ENCODE data around the gene SOX18.

SOX18 gene

DNA sequence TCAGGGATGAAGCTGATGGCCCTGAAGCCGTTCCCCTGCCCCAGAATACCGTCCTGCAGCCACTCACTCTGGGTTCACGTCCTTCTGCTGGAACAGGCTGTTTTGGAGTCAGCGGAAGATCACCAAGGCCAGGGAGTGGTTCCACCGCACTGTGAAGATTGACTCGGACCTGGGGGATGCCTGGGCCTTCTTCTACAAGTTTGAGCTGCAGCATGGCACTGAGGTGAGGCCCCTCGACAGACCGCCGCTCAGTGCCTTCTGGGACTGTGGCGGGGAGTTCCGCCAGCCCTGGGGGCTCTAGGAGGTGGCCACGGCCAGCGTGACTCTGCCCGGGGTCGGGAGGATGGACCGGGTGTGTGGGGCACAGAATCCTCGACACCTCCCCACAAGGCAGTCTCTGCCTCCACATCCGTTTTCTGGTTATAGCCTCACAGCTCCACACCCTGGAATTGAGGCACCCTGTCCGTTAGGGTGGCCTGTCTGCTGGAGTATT is 17.6 kb downstream of the SOX18 start:
- no peak overlapping the region for H3K4me3 ChIP-seq (ENCODE audit: control insufficient read depth in 1 of 7, extremely low read depth in 1 of 7, insufficient read depth in 4 of 7, low read depth in 2 of 7, low read length in 6 of 7)
- 98% methylated on average over 19 of the region's 19 CpGs for WGBS (ENCODE audit: insufficient coverage)
- no peak for DNase-seq
- H3K27me3 ChIP-seq (replicated peaks in 2 of 5; ENCODE audit: control insufficient read depth in 4 of 5, insufficient read depth in 5 of 5, low read length in 4 of 5), result no peaks in the 10 kb centered on the region
- H3K36me3 ChIP-seq (ENCODE audit: control insufficient read depth in 4 of 4, insufficient read depth in 4 of 4, low read length in 3 of 4), result peaks cover 17 to 75% (median 71%) of the 10 kb centered on the region in 4 experiments
- peaks cover 0 to 16% (median 8%) of the 10 kb centered on the region in 4 experiments for H3K4me1 ChIP-seq (ENCODE audit: control extremely low read depth in 1 of 4, control insufficient read depth in 4 of 4, insufficient read depth in 4 of 4, low read length in 3 of 4)
- POLR2A ChIA-PET, result no interaction called here
- CTCF ChIA-PET, result interaction anchor here (1.0 to 1.2 kb wide), 3 partner anchors 10 to 20 kb away, joined by 3 to 5 read pairs (median 3); no protein-coding TSS in a partner anchor
- no peaks in the 10 kb centered on the region for H3K9me3 ChIP-seq (ENCODE audit: control extremely low read depth in 1 of 5, control insufficient read depth in 4 of 5, insufficient read depth in 2 of 5, low read depth in 1 of 5, low read length in 4 of 5)
- no peak overlapping the region for H3K27ac ChIP-seq (ENCODE audit: insufficient read depth in 1 of 2, low read depth in 1 of 2, low read length in 2 of 2, poor library complexity in 1 of 2, severe bottlenecking in 2 of 2)

- Histone ChIP-seq H3K4me1 (ENCODE audit: control extremely low read depth in 1 of 4, control insufficient read depth in 4 of 4, insufficient read depth in 4 of 4, low read length in 3 of 4) (peaks cover 0 to 3% (median 0%) of the 10 kb centered on the region in 4 experiments), H3K9me3 (ENCODE audit: control extremely low read depth in 1 of 5, control insufficient read depth in 4 of 5, insufficient read depth in 2 of 5, low read depth in 1 of 5, low read length in 4 of 5) (no peaks in the 10 kb centered on the region), H3K27ac (ENCODE audit: insufficient read depth in 1 of 2, low read depth in 1 of 2, low read length in 2 of 2, poor library complexity in 1 of 2, severe bottlenecking in 2 of 2) (no peak overlapping the region), H3K4me3 (ENCODE audit: control insufficient read depth in 1 of 7, extremely low read depth in 1 of 7, insufficient read depth in 4 of 7, low read depth in 2 of 7, low read length in 6 of 7) (no peak overlapping the region), H3K27me3 (replicated peaks in 2 of 5; ENCODE audit: control insufficient read depth in 4 of 5, insufficient read depth in 5 of 5, low read length in 4 of 5) (no peaks in the 10 kb centered on the region), H3K36me3 (ENCODE audit: control insufficient read depth in 4 of 4, insufficient read depth in 4 of 4, low read length in 3 of 4) (peaks cover 20 to 88% (median 76%) of the 10 kb centered on the region in 4 experiments)
- CTCF ChIA-PET, result interaction anchor here (1.0 to 1.2 kb wide), 2 partner anchors 9 to 22 kb away, joined by 3 to 5 read pairs; no protein-coding TSS in a partner anchor
- WGBS (ENCODE audit: insufficient coverage), result 96% methylated on average over 19 of the region's 20 CpGs
- no peak for DNase-seq
- POLR2A ChIA-PET, result no interaction called here
Measured at GRCh38 chr20:64030371-64031134, 18.9 kb downstream of the SOX18 start.

- peaks cover 26 to 93% (median 81%) of the 10 kb centered on the region in 4 experiments for H3K36me3 ChIP-seq (ENCODE audit: control insufficient read depth in 4 of 4, insufficient read depth in 4 of 4, low read length in 3 of 4)
- CTCF ChIA-PET, result interaction anchor here (1.0 to 3.1 kb wide), 2 partner anchors 9 to 10 kb away, joined by 3 to 16 read pairs; no protein-coding TSS in a partner anchor
Measured at GRCh38 chr20:64029293-64030117, 19.9 kb downstream of the SOX18 start.

DNA sequence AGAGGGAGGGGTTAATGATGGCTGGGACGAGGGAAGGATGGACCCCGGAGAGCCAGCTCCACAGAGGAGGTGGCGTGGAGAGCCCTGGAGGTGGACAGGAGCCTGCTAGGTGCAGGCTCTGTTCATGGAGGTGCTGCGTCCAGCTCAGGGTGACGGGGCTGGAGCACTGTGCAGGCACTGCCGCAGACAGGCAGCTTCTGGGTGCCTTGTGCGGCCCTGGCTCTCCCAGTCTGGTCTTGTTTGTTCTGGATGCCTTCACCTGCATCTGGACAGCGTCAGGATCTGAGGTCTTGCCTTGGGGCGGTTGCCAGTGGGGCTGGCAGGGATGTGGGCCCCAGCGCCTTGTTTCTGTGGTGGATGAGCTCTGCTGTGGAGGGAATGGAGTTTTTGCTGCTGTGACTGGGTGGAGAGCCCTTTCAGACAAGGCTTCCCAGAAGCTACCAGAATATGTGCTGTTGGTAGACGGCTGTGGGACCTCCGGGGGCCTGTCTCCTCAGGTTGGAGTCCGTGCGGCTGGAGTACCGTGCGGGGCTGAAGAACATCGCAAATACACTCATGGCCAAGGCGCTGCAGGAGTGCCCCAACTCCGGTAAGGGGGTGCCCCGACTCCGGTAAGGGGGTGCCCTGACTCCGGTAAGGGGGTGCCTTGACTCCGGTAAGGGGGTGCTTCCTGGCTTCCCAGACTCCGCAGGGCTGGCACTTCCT is 21.3 kb downstream of the SOX18 start:
- DNase-seq, result no peak
- 98% methylated on average over 17 of the region's 24 CpGs for WGBS (ENCODE audit: insufficient coverage)
- Histone ChIP-seq H3K9me3 (ENCODE audit: control extremely low read depth in 1 of 5, control insufficient read depth in 4 of 5, insufficient read depth in 2 of 5, low read depth in 1 of 5, low read length in 4 of 5) (no peaks in the 10 kb centered on the region), H3K36me3 (ENCODE audit: control insufficient read depth in 4 of 4, insufficient read depth in 4 of 4, low read length in 3 of 4) (peaks cover 30 to 95% (median 85%) of the 10 kb centered on the region in 4 experiments), H3K4me1 (ENCODE audit: control extremely low read depth in 1 of 4, control insufficient read depth in 4 of 4, insufficient read depth in 4 of 4, low read length in 3 of 4) (no peaks in the 10 kb centered on the region), H3K27ac (ENCODE audit: insufficient read depth in 1 of 2, low read depth in 1 of 2, low read length in 2 of 2, poor library complexity in 1 of 2, severe bottlenecking in 2 of 2) (no peak overlapping the region), H3K4me3 (ENCODE audit: control insufficient read depth in 1 of 7, extremely low read depth in 1 of 7, insufficient read depth in 4 of 7, low read depth in 2 of 7, low read length in 6 of 7) (no peak overlapping the region), H3K27me3 (replicated peaks in 2 of 5; ENCODE audit: control insufficient read depth in 4 of 5, insufficient read depth in 5 of 5, low read length in 4 of 5) (no peaks in the 10 kb centered on the region)
- CTCF ChIA-PET, result interaction anchor here (1.4 to 3.1 kb wide), 2 partner anchors 10 to 29 kb away, joined by 5 to 16 read pairs; no protein-coding TSS in a partner anchor
- POLR2A ChIA-PET, result interaction anchor here (0.5 kb wide), 1 partner anchor 31 kb away, joined by 5 read pairs; no protein-coding TSS in a partner anchor

More at GRCh38 chr20:64029293-64030117, 19.9 kb downstream of the SOX18 start:
- Histone ChIP-seq H3K9me3 (ENCODE audit: control extremely low read depth in 1 of 5, control insufficient read depth in 4 of 5, insufficient read depth in 2 of 5, low read depth in 1 of 5, low read length in 4 of 5) (no peaks in the 10 kb centered on the region), H3K27ac (ENCODE audit: insufficient read depth in 1 of 2, low read depth in 1 of 2, low read length in 2 of 2, poor library complexity in 1 of 2, severe bottlenecking in 2 of 2) (no peak overlapping the region), H3K4me1 (ENCODE audit: control extremely low read depth in 1 of 4, control insufficient read depth in 4 of 4, insufficient read depth in 4 of 4, low read length in 3 of 4) (no peaks in the 10 kb centered on the region), H3K4me3 (ENCODE audit: control insufficient read depth in 1 of 7, extremely low read depth in 1 of 7, insufficient read depth in 4 of 7, low read depth in 2 of 7, low read length in 6 of 7) (no peak overlapping the region), H3K27me3 (replicated peaks in 2 of 5; ENCODE audit: control insufficient read depth in 4 of 5, insufficient read depth in 5 of 5, low read length in 4 of 5) (no peaks in the 10 kb centered on the region)
- no peak for DNase-seq
- 98% methylated on average over 37 of the region's 38 CpGs for WGBS (ENCODE audit: insufficient coverage)
- POLR2A ChIA-PET, result no interaction called here

- WGBS (ENCODE audit: insufficient coverage), result 89% methylated on average over 24 of the region's 29 CpGs
- Histone ChIP-seq H3K9me3 (ENCODE audit: control extremely low read depth in 1 of 5, control insufficient read depth in 4 of 5, insufficient read depth in 2 of 5, low read depth in 1 of 5, low read length in 4 of 5) (no peaks in the 10 kb centered on the region), H3K27me3 (replicated peaks in 2 of 5; ENCODE audit: control insufficient read depth in 4 of 5, insufficient read depth in 5 of 5, low read length in 4 of 5) (no peaks in the 10 kb centered on the region), H3K4me1 (ENCODE audit: control extremely low read depth in 1 of 4, control insufficient read depth in 4 of 4, insufficient read depth in 4 of 4, low read length in 3 of 4) (no peaks in the 10 kb centered on the region), H3K27ac (ENCODE audit: insufficient read depth in 1 of 2, low read depth in 1 of 2, low read length in 2 of 2, poor library complexity in 1 of 2, severe bottlenecking in 2 of 2) (no peak overlapping the region), H3K4me3 (ENCODE audit: control insufficient read depth in 1 of 7, extremely low read depth in 1 of 7, insufficient read depth in 4 of 7, low read depth in 2 of 7, low read length in 6 of 7) (no peak overlapping the region), H3K36me3 (ENCODE audit: control insufficient read depth in 4 of 4, insufficient read depth in 4 of 4, low read length in 3 of 4) (peaks cover 31 to 97% (median 83%) of the 10 kb centered on the region in 4 experiments)
- ChIA-PET CTCF (interaction anchor here (3.1 kb wide), 1 partner anchor 12 kb away, joined by 16 read pairs; no protein-coding TSS in a partner anchor), POLR2A (no interaction called here)
- no peak for DNase-seq
Measured at GRCh38 chr20:64025826-64026412, 23.5 kb downstream of the SOX18 start.

DNA sequence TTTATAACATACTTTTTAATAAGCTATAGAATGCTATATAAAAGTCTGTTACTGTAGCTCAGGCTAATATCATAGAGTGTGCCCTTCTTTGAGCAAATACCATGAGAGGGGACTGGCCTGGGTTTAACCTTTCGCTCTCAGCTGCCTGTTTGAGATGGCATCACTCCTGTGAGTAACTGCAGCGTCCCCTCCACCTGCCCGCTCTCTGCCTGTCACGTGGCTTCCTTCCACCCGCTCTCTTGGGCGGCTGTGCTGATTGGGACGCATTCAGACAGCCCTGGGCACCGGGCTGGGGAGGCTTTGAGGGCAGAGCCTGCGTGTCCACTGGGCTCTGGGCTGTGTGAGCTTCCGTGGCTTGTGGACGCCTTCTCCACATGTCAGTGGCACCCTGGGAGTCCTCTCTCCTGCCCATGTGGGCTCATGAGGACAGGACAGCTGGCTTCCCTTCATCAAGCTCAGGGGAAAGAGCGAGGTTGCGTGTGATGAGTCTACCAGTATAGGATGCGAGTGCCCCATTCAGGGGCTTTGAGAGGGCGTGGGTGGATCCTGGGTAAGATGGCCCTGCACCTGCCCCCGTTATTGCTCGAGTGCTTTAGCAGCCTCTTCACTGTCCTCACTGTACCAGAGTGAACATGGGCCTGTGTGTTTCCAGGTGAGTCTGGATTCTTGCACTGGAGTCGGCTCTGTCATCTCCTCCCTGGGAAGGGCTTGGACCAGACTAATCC is 24.2 kb downstream of the SOX18 start:
- CTCF ChIA-PET, result no interaction called here
- Histone ChIP-seq H3K36me3 (ENCODE audit: control insufficient read depth in 4 of 4, insufficient read depth in 4 of 4, low read length in 3 of 4) (peaks cover 31 to 96% (median 77%) of the 10 kb centered on the region in 4 experiments), H3K27ac (ENCODE audit: insufficient read depth in 1 of 2, low read depth in 1 of 2, low read length in 2 of 2, poor library complexity in 1 of 2, severe bottlenecking in 2 of 2) (no peak overlapping the region), H3K4me1 (ENCODE audit: control extremely low read depth in 1 of 4, control insufficient read depth in 4 of 4, insufficient read depth in 4 of 4, low read length in 3 of 4) (no peaks in the 10 kb centered on the region), H3K9me3 (ENCODE audit: control extremely low read depth in 1 of 5, control insufficient read depth in 4 of 5, insufficient read depth in 2 of 5, low read depth in 1 of 5, low read length in 4 of 5) (no peaks in the 10 kb centered on the region), H3K4me3 (ENCODE audit: control insufficient read depth in 1 of 7, extremely low read depth in 1 of 7, insufficient read depth in 4 of 7, low read depth in 2 of 7, low read length in 6 of 7) (no peak overlapping the region), H3K27me3 (replicated peaks in 2 of 5; ENCODE audit: control insufficient read depth in 4 of 5, insufficient read depth in 5 of 5, low read length in 4 of 5) (no peaks in the 10 kb centered on the region)
- POLR2A ChIA-PET, result no interaction called here
- WGBS (ENCODE audit: insufficient coverage), result over 99% methylated on average over 12 of the region's 18 CpGs
- no peak for DNase-seq

Measured in common myeloid progenitor, CD34-positive (primary cell).